Hepatocyte (in vitro differentiated cells): Measurements from ENCODE around the gene PKNOX2.

Experiments
- CTCF ChIP-seq: fragments of 200-600 bp; sonication (generic); IDR thresholded peaks from 2 replicates; pipeline ENCODE4 v1.5.1; 2016; ENCODE audit warnings: antibody characterized with exemption, mild to moderate bottlenecking; ENCODE audit not compliant: poor library complexity
- EZH2 ChIP-seq: fragments of 200-600 bp; sonication (generic); IDR thresholded peaks from 2 replicates; pipeline ENCODE4 v1.6.1; 2016; ENCODE audit warnings: antibody characterized with exemption, mild to moderate bottlenecking, borderline replicate concordance
- EZH2phosphoT487 ChIP-seq: fragments of 200-600 bp; sonication (generic); IDR thresholded peaks from one replicate; pipeline ENCODE4 v1.6.1; 2018; ENCODE audit warnings: antibody characterized with exemption, mild to moderate bottlenecking, low read depth, moderate library complexity; ENCODE audit not compliant: unreplicated experiment, severe bottlenecking

DNA sequence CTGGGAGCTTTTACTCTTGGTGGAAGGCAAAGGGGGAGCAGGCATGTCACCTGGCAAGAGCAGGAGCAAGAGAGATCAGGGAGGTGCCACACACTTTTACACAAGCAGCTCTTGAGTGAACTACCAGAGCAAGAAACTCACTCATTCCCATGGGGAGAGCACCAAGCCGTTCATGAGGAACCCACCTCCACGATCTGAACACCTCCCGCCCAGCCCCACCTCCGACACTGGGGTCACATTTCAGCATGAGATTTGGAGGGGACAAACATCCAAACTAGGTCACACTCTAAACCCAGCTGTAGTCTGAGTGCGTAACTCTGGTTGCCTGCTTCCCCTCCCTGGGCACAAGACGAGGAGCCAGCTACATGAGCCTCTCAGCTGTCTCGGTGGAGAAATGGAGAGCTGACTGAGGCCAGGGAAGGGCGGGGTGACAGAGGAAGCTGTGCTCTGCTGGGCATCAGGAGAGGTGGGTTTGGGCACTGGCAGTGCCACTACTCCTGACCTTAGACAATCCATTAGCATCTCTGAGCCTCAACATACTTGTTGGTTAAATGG lies 134.6 kb downstream of the PKNOX2 start:
- TF ChIP-seq EZH2phosphoT487 (no peak), CTCF (no peak), EZH2 (no peak)
